GM12892 (cell line): ENCODE results near the gene TMEM176B.

ENCODE experiments used
- POLR2A ChIP-seq: IDR thresholded peaks from 2 replicates; pipeline ENCODE4 v1.6.1; 2011; ENCODE audit warnings: low read depth, low read length, control low read depth
- POLR2AphosphoS5 ChIP-seq: IDR thresholded peaks from 2 replicates; pipeline ENCODE4 v1.6.1; 2011; ENCODE audit warnings: low read depth, low read length, control low read depth
- TAF1 ChIP-seq: IDR thresholded peaks from 2 replicates; pipeline ENCODE4 v1.6.1; 2011; ENCODE audit warnings: low read depth, mild to moderate bottlenecking, control low read depth, low read length, borderline replicate concordance

DNA sequence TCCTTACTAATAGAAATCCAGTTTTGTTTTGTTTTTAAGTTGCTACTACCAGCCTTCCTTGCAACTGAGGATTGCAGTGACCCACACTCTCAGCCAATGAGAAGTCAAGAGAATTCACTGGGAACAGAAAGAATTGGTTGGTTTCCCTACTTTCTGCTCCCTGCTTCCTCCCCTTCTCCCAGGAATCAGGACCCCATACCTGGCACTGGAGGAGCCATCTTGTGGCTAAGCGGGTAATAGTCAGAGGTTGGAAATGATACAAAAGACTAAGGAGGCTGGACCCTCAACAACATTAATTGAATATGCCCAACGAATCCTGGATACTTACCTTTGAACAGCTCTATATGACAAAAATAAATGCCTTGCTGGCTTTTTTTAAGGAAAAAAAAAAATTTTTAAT, 6.7 kb upstream of the TMEM176B start:
- no peak for TF ChIP-seq POLR2A
- TF ChIP-seq TAF1 = no peak
- TF ChIP-seq POLR2AphosphoS5 = no peak
